GM18951 (cell line): ENCODE results near the gene PPP1R36.

Experiments used
- POLR2A ChIP-seq: IDR thresholded peaks from 4 replicates; pipeline ENCODE4 v1.6.1; 2011; ENCODE audit warnings: mild to moderate bottlenecking; ENCODE audit not compliant: insufficient read length, insufficient read depth; ENCODE audit errors: extremely low read depth
- in situ Hi-C: fragments of 300-500 bp; cut with MboI; formaldehyde crosslinking; loops from one replicate; pipeline ENCODE4 v1.12.0; 2022; ENCODE audit warnings: low sequenced_read_pairs, mixed read lengths, inconsistent platforms; ENCODE audit not compliant: unreplicated experiment

The PPP1R36 gene

DNA sequence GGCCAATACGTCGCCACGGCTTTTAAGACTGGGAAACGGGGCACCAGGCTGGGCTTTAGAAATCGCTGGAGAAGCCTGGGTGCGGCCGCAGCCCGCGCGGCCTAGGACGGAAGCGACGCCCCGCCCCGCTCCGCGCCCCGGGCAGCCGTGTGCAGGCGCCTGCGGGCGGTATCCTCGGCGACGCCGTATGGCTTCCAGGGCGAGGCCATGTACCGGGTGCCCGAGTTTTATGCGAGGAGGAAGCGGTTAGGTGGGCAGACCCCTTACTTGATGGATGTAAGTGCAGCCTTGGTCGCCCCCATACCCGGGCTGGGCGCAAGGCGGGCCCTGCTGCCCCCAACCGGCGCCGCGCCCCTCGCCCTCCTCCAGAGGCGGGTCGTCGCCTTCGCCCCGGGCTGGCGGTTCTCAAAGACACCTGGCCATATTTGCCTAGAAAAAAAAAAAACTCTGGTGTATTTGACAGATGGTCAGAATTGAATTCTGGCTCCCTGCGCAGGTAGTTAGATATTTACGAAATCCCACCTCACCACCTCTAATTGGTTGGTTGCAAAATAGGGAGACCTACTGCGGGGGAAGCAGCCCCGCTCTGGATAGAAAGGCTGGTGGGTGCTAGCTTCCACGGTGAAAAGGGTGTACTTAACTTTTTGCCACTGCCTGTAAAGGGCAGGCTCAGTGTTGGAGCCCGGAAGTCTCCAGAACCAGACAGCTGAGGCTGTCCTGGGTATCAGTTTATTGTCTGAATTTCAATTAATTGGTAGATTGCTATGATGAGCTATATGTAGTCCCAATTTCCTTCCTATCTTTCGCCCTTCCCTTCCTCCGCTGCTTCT is at the start of gene PPP1R36:
Gene PPP1R36, plus strand, starts transcription at position 171 of the 830 bp plus-strand sequence. Its CDS starts 37 bp downstream, at position 208.
- no peak for TF ChIP-seq POLR2A
- in situ Hi-C loops: no loop called here

GRCh38 chr14:64500088-64500487 is 49.7 kb upstream of the PPP1R36 start:
- in situ Hi-C loops: no loop called here

DNA sequence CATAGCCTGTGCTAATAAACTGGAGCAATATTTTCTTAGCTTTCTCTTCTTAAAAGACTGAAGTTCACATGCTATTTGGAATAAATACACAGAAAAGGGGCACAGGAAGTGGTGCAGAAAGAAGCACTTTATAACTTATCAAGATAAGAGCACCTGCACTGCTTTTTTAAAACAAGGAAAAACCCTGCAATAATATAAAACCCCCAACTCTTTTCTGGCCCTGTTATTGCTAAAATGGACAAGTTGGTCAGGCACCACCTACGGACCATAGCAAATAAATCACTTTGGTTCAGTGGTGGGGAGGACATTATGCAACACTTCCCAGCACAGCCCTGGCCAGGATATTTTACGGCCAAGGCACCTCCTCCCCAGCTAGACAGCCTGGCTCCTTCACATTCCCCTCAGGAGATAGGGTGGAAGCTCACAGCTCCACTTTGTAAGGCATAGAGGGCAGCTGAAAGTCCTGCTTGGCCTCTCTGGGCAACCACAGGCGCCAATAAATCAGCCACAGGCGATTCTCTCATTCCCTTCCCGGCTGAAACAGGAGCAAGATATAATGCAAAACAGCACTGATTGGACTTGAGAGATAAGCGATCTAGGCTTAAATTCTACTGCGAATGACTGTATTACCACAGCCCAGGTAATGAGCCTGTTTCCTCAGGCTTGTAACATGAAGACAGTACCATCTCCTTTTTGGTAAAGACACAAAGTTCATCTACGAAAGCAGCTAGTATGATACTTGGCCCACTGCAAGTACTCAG is 48.2 kb upstream of the PPP1R36 start:
- TF ChIP-seq POLR2A: no peak
- in situ Hi-C loops: no loop called here

More at GRCh38 chr14:64500088-64500487, 49.7 kb upstream of the PPP1R36 start:
- TF ChIP-seq POLR2A: no peak

DNA sequence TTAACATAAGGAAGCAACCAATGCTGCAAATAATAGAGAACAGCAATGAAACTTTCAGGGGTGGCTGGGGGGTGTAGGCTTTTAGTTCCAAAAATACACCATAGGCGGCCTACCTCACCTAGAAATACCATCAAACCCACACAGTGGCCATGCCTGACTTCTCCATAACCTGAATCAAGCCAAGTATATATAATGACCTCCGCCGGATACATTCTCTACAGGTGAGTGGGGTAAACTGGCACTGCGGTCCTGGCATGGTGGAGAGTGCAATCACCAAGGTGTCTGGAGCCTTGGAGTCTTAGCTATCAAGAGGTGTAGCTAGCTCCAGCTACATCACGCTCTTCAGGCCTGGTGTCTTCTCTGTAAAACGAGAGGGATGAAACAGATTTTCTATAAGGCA is 47.3 kb upstream of the PPP1R36 start:
- peak; percentile 28 for TF ChIP-seq POLR2A
- in situ Hi-C loops: no loop called here

- in situ Hi-C loops: no loop called here
- TF ChIP-seq POLR2A: no peak
Observed at GRCh38 chr14:64502887-64503433, 46.8 kb upstream of the PPP1R36 start.

- in situ Hi-C loops: no loop called here
- TF ChIP-seq POLR2A: peak; percentile 66
Observed at GRCh38 chr14:64503434-64504309, 46.1 kb upstream of the PPP1R36 start, which contains the start of gene ZBTB25. TSS of gene ZBTB25 (minus strand) at chr14:64503838. CDS start at chr14:64490533, 13,305 bp downstream.

DNA sequence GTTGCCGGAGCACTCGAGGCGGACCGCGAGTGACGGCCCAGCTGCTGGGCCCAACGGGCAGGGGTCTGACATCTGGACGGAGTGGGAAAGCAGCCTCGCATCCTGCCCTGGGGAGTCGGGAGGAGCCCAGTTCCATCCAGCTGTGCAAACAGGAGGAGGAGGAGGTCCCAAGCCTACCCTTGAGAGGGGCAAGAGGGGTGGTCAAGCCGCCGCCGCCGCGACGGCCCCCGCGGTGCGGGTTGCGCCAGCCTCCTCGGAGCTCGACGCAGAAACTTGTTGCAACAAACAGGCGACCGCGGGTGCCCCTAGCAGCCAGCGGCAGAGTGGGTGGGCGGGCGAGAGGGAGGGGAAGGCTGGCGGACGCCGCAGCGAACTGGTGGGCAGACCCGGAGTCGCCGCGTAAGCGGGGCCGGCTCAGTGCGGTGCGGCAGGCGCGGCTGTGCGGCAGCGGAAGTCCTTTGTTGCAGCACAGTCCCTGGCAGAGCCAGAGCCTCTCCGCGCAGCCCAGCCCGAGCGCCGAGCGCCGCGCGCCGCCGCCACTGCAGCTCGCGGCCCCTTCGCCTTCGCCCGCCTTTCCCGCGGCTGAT is 45.4 kb upstream of the PPP1R36 start, which contains the start of gene ZBTB1:
Gene ZBTB1, plus strand, starts transcription at position 461 of the 587 bp plus-strand sequence. CDS start 16,735 bp downstream, outside the sequence.
- TF ChIP-seq POLR2A: peak; percentile 84
- in situ Hi-C loops: no loop called here

DNA sequence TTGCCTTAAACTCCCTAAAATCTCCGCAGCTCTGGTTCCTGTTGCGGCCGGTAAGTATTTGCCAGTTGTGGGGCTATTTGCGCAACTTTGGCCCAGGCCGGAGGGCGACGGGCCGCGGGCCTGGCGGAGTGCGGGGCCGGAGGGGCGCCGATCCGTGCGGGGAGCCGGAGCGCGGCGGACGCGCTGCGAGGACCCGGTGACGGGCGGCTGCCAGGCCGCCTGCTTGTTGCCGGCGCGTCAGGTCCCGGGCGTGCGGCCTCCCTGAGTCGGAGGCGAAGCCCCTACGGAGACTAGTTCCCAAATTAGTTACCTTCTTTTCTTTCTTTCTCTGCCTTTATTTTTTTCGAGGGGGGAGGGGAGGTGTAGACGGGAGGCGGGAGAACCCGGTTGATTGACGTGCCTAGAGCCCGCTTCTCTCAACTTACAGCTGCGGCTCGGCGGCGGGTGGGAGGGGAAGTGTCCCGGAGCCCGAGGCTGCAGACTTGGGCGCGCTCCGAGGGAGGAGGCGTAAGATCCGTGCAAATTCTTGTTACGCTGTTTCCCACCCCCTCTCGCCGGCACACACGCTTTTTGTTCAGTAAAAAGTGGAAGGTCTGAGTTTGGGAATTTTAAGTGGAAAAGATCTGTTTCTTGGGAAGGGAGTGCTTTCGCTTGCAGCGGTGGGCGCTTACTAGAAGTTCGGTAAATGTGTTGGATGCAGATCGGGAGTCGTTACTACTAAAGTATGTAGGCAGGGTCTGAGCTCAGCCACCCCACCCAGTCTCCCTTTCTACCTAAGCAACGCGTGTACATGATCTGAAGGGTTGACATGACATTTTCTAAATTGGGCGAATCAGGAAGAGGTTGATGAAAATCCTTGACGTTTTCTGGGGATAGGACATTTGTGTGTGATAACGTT is 44.6 kb upstream of the PPP1R36 start:
- in situ Hi-C loops: no loop called here
- peak; percentile 50 for TF ChIP-seq POLR2A

GRCh38 chr14:64506721-64507120 is 43.0 kb upstream of the PPP1R36 start:
- in situ Hi-C loops: no loop called here
- no peak for TF ChIP-seq POLR2A

GRCh38 chr14:64507376-64508156 is 42.2 kb upstream of the PPP1R36 start:
- TF ChIP-seq POLR2A: no peak
- in situ Hi-C loops: no loop called here

DNA sequence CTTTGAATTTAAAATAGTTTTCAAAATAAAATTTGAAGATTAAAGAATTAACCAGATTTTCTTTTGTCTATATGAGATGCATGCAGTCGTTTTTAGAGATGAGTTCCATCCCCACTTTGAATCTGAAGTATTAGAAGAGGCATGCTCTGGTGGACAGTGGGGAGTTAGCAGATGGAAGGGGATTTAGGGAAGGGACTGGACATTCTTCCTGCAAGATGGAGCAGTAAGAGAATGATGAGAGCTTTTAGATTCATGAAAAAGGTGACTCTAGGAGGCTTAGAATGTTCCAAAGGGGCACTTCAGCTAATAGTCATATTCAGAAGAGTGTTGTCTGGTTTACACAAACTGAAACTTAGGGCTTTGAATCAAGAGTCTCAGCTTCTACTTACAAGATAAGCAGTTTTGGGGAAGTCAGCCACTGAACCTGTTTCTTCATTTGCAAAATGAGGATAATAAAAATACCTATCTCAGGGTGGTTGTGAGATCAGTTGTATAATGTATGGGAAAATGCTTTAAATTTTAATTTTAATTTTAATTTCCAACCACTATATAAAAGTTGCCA is 41.5 kb upstream of the PPP1R36 start:
- in situ Hi-C loops: no loop called here
- TF ChIP-seq POLR2A: no peak
